Tibial artery (tissue), 4 donors: Measurements from ENCODE around the gene SDK2.
A peak's percentile ranks its signal among the peaks of the same experiment; 100 is the strongest.

ENCODE experiments used
- DNase-seq, 2 donors: peaks; one replicate each; pipeline ENCODE4 v3.0.0-alpha.2; 2019
- H3K27ac ChIP-seq, 2 donors: fragments of 200-600 bp; sonication (generic) in 1 of 2; 1 replicate in 1 of 2; 2 replicates in 1 of 2; pipeline ENCODE4 v1.5.1; 2018 to 2019; ENCODE audit warnings: mild to moderate bottlenecking in 1 of 2
- H3K27me3 ChIP-seq, 2 donors: fragments of 200-600 bp; sonication (generic) in 1 of 2; one replicate each; pipeline versions ENCODE4 v1.5.1 to v1.6.0; 2016 to 2019
- H3K36me3 ChIP-seq, 3 donors: fragments of 200-600 bp; sonication (generic) in 2 of 3; one replicate each; pipeline ENCODE4 v1.5.1; 2016 to 2019; ENCODE audit warnings: mild to moderate bottlenecking in 2 of 3
- H3K4me1 ChIP-seq, 4 donors: fragments of 200-600 bp; sonication (generic) in 2 of 4; 1 replicate in 3 of 4; 2 replicates in 1 of 4; pipeline ENCODE4 v1.5.1; 2016 to 2019
- H3K4me3 ChIP-seq, 2 donors: fragments of 200-600 bp; sonication (generic) in 1 of 2; 1 replicate in 1 of 2; 2 replicates in 1 of 2; pipeline ENCODE4 v1.5.1; 2018 to 2019; ENCODE audit warnings: mild to moderate bottlenecking in 2 of 2
- H3K9me3 ChIP-seq, 3 donors: fragments of 200-600 bp; sonication (generic) in 1 of 3; one replicate each; pipeline ENCODE4 v1.5.1; 2016 to 2019
- intact Hi-C: fragments of 100-400 bp; cut with DNase I; formaldehyde crosslinking; loops from one replicate; pipeline ENCODE4 v1.15.0; 2023; ENCODE audit warnings: low total_unique reads
- TF ChIP-seq, protein P1 (sequence below), 2 experiments: fragments of 200-600 bp in 1 of 2; fragments of 450-650 bp in 1 of 2; IDR thresholded peaks; one replicate each; pipeline ENCODE4 v1.5.1; 2017 to 2019; ENCODE audit warnings: antibody characterized with exemption in 2 of 2, mild to moderate bottlenecking in 1 of 2, moderate library complexity in 1 of 2

Gene SDK2

DNA sequence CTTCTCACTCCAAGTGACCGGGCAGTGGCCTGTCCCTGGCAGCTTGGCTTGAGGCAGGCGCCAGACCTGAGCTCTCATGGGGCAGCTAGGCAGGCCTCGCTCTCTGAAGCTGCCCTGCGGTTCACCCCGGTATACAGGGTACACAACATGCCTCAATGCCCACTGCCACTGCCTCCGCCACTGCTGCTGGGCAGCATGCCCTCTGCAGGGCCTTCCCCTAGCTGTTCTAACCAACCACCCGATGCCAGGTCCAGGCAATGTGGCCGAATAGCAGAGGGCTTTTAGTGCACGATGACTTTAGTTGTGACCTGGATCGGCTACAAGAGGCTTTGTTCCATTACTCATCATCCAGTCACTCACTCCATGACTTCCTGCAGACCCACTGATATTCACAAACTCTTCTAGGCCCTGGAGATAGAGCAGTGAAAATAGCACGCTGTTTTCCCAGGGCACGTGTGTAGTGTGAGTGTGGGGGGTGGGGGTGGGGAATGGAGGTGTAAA is 352.2 kb downstream of the SDK2 start:
- no peaks in the 10 kb centered on the region for H3K9me3 ChIP-seq
- DNase-seq, result peak; percentile 75 to 93
- peak overlapping the region in 1 of 2 donors; percentile 24 for H3K4me3 ChIP-seq
- TF ChIP-seq, protein P1, sequence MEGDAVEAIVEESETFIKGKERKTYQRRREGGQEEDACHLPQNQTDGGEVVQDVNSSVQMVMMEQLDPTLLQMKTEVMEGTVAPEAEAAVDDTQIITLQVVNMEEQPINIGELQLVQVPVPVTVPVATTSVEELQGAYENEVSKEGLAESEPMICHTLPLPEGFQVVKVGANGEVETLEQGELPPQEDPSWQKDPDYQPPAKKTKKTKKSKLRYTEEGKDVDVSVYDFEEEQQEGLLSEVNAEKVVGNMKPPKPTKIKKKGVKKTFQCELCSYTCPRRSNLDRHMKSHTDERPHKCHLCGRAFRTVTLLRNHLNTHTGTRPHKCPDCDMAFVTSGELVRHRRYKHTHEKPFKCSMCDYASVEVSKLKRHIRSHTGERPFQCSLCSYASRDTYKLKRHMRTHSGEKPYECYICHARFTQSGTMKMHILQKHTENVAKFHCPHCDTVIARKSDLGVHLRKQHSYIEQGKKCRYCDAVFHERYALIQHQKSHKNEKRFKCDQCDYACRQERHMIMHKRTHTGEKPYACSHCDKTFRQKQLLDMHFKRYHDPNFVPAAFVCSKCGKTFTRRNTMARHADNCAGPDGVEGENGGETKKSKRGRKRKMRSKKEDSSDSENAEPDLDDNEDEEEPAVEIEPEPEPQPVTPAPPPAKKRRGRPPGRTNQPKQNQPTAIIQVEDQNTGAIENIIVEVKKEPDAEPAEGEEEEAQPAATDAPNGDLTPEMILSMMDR (IDR thresholded peaks at IDR 0.05), result no peak
- H3K36me3 ChIP-seq, result no peaks in the 10 kb centered on the region
- intact Hi-C loops, result loop anchor here (2.0 kb wide), 1 partner anchor 19 kb away; no protein-coding TSS in a partner anchor
- peak overlapping the region; percentile 87 to 94 for H3K27ac ChIP-seq
- H3K4me1 ChIP-seq, result peaks cover 3 to 87% (median 78%) of the 10 kb centered on the region in 4 donors
- H3K27me3 ChIP-seq, result no peaks in the 10 kb centered on the region

DNA sequence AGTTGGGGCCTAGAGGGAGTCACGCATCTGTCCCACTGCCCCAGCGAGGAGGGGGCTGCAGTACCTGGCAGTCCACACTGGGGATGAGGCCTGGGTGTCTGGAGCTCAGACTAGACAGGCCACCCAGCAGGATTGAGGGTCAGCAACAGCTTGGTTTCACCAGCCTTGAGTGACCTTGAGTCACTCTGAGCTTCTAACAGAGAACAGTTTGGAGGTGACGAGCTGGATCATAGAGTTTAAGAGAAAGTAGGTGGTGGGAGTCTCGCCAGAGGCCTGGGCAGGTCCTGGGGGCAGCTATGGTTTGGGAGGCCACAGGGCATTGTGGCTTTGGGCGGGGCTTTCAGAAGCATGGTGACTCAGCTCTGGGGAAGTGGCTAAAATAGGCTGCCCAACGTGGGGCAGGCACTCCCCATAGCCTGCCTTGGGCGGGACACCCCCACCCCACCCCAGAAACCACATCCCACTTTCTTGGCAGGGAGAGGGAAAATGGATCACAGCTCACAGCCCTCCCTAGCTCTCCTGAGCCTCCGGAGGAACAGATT is 352.9 kb downstream of the SDK2 start:
- intact Hi-C loops, result no loop called here
- H3K4me3 ChIP-seq, result peak overlapping the region in 1 of 2 donors; percentile 24

DNA sequence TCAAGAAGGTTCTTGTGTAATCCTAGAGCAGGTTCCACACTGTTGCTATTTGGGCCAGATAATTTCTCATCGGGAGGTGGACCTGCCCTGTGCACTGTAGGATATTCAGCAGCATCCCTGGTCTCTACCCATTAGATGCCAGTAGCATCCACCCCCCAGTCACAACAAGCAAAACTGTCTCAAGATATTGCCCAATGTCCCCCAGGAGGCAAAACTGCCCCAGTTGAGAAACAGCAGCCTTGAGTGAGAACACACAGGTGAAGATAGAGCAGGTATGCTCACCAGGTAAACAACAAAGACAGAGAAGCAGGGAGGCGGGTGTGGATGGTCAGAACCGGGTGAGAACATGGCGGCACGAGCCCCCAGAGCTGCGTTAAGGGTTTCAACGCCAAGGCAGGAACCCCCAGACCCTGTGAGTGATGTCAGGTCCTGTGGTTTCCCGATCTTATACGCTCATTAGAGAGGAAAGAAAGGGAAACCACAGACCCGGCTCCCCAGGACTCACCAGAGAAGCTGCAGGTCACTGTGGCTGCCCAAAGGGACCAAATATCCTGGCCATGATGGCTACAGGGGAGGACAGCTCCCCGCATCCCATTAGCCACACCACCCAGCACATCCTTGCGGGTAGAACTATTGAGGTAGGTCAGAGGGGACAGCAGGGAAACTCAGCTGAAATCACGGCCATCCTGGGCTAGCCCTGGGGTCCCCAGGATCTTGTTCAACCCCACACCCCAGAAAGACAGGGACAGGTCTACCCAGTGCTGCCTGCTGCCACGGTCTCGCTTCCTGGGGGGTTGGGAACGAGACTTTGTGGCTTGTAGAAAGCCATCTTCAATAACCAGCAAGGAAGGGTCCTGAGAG is 353.6 kb downstream of the SDK2 start:
- H3K9me3 ChIP-seq, result no peaks in the 10 kb centered on the region
- no peaks in the 10 kb centered on the region for H3K27me3 ChIP-seq
- peak overlapping the region; percentile 87 to 94 for H3K27ac ChIP-seq
- peaks cover 7 to 10% (median 9%) of the 10 kb centered on the region in 3 donors for H3K36me3 ChIP-seq
- no peak overlapping the region for H3K4me3 ChIP-seq
- DNase-seq, result no peak
- intact Hi-C loops, result no loop called here
- TF ChIP-seq, protein P1 (IDR thresholded peaks at IDR 0.05), result no peak
- peaks cover 3 to 100% (median 85%) of the 10 kb centered on the region in 4 donors for H3K4me1 ChIP-seq

More for the DNA sequence above, 352.9 kb downstream of the SDK2 start:
- DNase-seq, result peak; percentile 86 to 91
- H3K27me3 ChIP-seq, result no peaks in the 10 kb centered on the region
- TF ChIP-seq, protein P1 (IDR thresholded peaks at IDR 0.05), result no peak
- H3K27ac ChIP-seq, result peak overlapping the region; percentile 87 to 94
- no peaks in the 10 kb centered on the region for H3K9me3 ChIP-seq
- peaks cover 3 to 95% (median 81%) of the 10 kb centered on the region in 4 donors for H3K4me1 ChIP-seq
- H3K36me3 ChIP-seq, result peaks cover 0 to 3% (median 2%) of the 10 kb centered on the region in 3 donors

DNA sequence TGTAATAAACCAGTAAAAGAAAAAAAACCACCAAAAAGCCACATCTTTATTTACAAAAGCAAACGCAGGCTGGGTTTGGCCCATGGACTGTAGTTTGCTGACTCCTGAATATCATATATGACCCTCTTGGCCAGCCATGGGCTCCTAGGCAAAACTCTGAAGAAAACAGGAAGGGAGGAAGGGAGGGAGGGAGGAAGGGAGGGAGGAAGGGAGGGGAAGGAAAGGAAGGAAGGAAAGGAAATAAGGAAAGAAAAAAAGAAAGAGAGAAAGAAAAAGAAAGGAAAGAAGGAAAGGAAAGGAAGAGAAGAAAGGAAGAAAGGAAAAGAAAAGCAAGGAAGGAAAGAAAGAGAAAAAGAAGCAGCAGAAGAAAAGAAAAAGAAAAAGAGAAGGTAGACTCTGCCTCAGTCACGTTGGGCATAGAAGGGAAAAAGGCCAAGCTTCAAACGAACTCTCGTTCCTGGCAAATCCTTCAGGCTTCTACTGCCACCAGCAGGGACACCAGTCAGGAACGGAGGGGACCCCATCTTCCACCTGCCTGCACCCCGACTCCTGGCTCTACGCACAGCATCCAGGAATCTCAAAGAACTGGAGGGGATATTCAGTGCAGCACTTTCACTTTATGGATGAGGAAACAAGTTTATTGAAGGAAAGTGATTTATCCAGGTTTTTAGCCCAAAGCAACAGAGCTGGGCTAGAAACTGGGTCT is 354.5 kb downstream of the SDK2 start:
- DNase-seq, result no peak
- no peak overlapping the region for H3K4me3 ChIP-seq
- TF ChIP-seq, protein P1 (IDR thresholded peaks at IDR 0.05), result no peak
- H3K36me3 ChIP-seq, result peaks cover 12 to 20% (median 16%) of the 10 kb centered on the region in 3 donors
- peak overlapping the region; percentile 87 to 94 for H3K27ac ChIP-seq
- no peaks in the 10 kb centered on the region for H3K9me3 ChIP-seq
- intact Hi-C loops, result no loop called here
- H3K27me3 ChIP-seq, result no peaks in the 10 kb centered on the region
- H3K4me1 ChIP-seq, result peaks cover 3 to 100% (median 89%) of the 10 kb centered on the region in 4 donors

DNA sequence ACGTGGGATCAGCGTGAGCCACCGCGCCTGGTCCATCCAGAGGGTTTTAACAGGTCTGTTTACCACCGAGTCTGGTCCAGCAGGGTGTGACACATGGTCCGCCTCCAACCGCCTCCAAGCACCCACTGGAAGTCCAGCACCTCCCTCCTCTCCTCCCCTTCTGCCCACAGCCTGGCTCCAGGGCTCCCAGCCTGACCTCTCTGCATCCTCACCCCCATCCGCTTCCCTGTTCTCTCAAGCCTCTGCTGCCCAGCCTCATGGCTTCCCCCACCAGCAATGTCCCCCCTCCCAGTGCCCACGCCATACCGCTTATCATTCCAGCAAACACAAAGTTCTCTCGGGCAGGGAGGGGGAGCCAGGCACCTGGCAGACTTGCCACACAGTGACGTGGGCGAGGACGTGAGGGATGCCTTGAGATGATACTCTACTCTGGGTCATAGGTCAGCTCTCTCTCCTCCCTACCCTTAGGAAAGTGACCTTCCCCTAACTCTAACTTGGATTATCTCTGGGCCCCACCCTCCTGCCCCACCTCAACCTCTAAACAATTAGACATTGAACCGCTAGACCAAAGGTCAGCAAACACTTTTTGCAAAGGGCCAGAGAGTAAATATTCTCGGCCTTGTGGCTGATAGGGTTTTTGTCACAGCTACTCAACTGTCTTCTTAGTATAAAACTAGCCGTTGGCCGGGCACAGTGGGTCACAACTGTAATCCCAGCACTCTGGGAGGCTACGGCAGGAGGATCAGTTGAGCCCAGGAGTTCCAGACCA is 355.5 kb downstream of the SDK2 start:
- H3K27me3 ChIP-seq, result no peaks in the 10 kb centered on the region
- peaks cover 3 to 100% (median 89%) of the 10 kb centered on the region in 4 donors for H3K4me1 ChIP-seq
- peak overlapping the region; percentile 87 to 94 for H3K27ac ChIP-seq
- TF ChIP-seq, protein P1 (IDR thresholded peaks at IDR 0.05), result no peak
- no peaks in the 10 kb centered on the region for H3K9me3 ChIP-seq
- peak; percentile 44 to 75 for DNase-seq
- no peak overlapping the region for H3K4me3 ChIP-seq
- intact Hi-C loops, result no loop called here
- peaks cover 12 to 27% (median 16%) of the 10 kb centered on the region in 3 donors for H3K36me3 ChIP-seq
